ENCODE measurements around the gene PGBD5.

The PGBD5 gene

GRCh38 chr1:230351983-230352382 lies 74.1 kb downstream of the PGBD5 start:
- TF ChIP-seq CTCF (IDR thresholded peaks at IDR 0.05; ENCODE audit: low read depth, low read length), result no peak
- H3K4me3 ChIP-seq (ENCODE audit: low read depth, low read length), result no peak overlapping the region
- no peak for DNase-seq (ENCODE audit: low read depth, low spot score)
- in situ Hi-C loops (cut with HindIII; ENCODE audit: low sequenced_read_pairs), result no loop called here

GRCh38 chr1:230351514-230351913 lies 74.6 kb downstream of the PGBD5 start:
- TF ChIP-seq CTCF (IDR thresholded peaks at IDR 0.05; ENCODE audit: low read depth, low read length), result no peak
- DNase-seq (ENCODE audit: low read depth, low spot score), result no peak
- no peak overlapping the region for H3K4me3 ChIP-seq (ENCODE audit: low read depth, low read length)
- in situ Hi-C loops (cut with HindIII; ENCODE audit: low sequenced_read_pairs), result no loop called here

GRCh38 chr1:230350208-230350921 lies 75.8 kb downstream of the PGBD5 start:
- no peak for DNase-seq (ENCODE audit: low read depth, low spot score)
- no peak overlapping the region for H3K4me3 ChIP-seq (ENCODE audit: low read depth, low read length)
- no peak for TF ChIP-seq CTCF (IDR thresholded peaks at IDR 0.05; ENCODE audit: low read depth, low read length)
- in situ Hi-C loops (cut with HindIII; ENCODE audit: low sequenced_read_pairs), result no loop called here

GRCh38 chr1:230349020-230349393 lies 77.1 kb downstream of the PGBD5 start:
- DNase-seq (ENCODE audit: low read depth, low spot score), result no peak
- TF ChIP-seq CTCF (IDR thresholded peaks at IDR 0.05; ENCODE audit: low read depth, low read length), result no peak
- in situ Hi-C loops (cut with HindIII; ENCODE audit: low sequenced_read_pairs), result no loop called here
- H3K4me3 ChIP-seq (ENCODE audit: low read depth, low read length), result no peak overlapping the region

GRCh38 chr1:230348386-230349019 lies 77.6 kb downstream of the PGBD5 start:
- TF ChIP-seq CTCF (IDR thresholded peaks at IDR 0.05; ENCODE audit: low read depth, low read length), result no peak

GRCh38 chr1:230347896-230348295 lies 78.2 kb downstream of the PGBD5 start:
- in situ Hi-C loops (cut with HindIII; ENCODE audit: low sequenced_read_pairs), result no loop called here
- no peak overlapping the region for H3K4me3 ChIP-seq (ENCODE audit: low read depth, low read length)
- no peak for DNase-seq (ENCODE audit: low read depth, low spot score)
- no peak for TF ChIP-seq CTCF (IDR thresholded peaks at IDR 0.05; ENCODE audit: low read depth, low read length)

More at GRCh38 chr1:230348386-230349019, 77.6 kb downstream of the PGBD5 start:
- H3K4me3 ChIP-seq (ENCODE audit: low read depth, low read length), result no peak overlapping the region
- in situ Hi-C loops (cut with HindIII; ENCODE audit: low sequenced_read_pairs), result no loop called here
- DNase-seq (ENCODE audit: low read depth, low spot score), result no peak

Measured in astrocyte of the spinal cord (primary cell).